Osteoblast (primary cell): ENCODE results near the gene SYNE1. TPM values are rescaled to one million over a fixed set of nuclear protein-coding genes. Genes with fewer than 3 reads are reported as not detected.

ENCODE experiments used
- DNase-seq: peaks from one replicate; pipeline ENCODE4 v3.0.0; 2011; ENCODE audit warnings: low spot score, mixed read lengths; ENCODE audit not compliant: insufficient read length; ENCODE audit errors: missing footprints
- H2AFZ ChIP-seq: 2 replicates; pipeline ENCODE4 v1.6.0; 2011; ENCODE audit warnings: mild to moderate bottlenecking, low read length
- H3K27ac ChIP-seq: 2 replicates; pipeline ENCODE4 v1.5.1; 2011; ENCODE audit warnings: mild to moderate bottlenecking, low read depth, low read length, moderate library complexity
- H3K27me3 ChIP-seq: 2 replicates; pipeline ENCODE4 v1.6.0; 2012; ENCODE audit warnings: mild to moderate bottlenecking, control low read depth, inconsistent platforms, low read length, moderate library complexity; ENCODE audit not compliant: insufficient read depth
- H3K36me3 ChIP-seq: 2 replicates; pipeline ENCODE4 v1.5.1; 2011; ENCODE audit warnings: mild to moderate bottlenecking, low read length, control low read depth, moderate library complexity; ENCODE audit not compliant: insufficient read depth
- H3K4me1 ChIP-seq: 2 replicates; pipeline ENCODE4 v1.5.1; 2011; ENCODE audit warnings: mild to moderate bottlenecking, low read length, control low read depth, moderate library complexity; ENCODE audit not compliant: insufficient read depth
- H3K4me2 ChIP-seq: 2 replicates; pipeline ENCODE4 v1.6.0; 2011; ENCODE audit warnings: mild to moderate bottlenecking, low read length; ENCODE audit not compliant: insufficient read depth
- H3K4me3 ChIP-seq: fragments of 200-600 bp; sonication (generic); 3 replicates; pipeline ENCODE4 v1.5.1; 2012; ENCODE audit warnings: mild to moderate bottlenecking, low read length, inconsistent platforms; ENCODE audit not compliant: insufficient read depth
- H3K79me2 ChIP-seq: 2 replicates; pipeline ENCODE4 v1.6.0; 2012; ENCODE audit warnings: mild to moderate bottlenecking, low read length, control low read depth, inconsistent platforms; ENCODE audit not compliant: insufficient read depth
- H3K9me3 ChIP-seq: 2 replicates; pipeline ENCODE4 v1.5.1; 2011; ENCODE audit warnings: low read depth, low read length, control low read depth
- H4K20me1 ChIP-seq: 2 replicates; pipeline ENCODE4 v1.6.0; 2012; ENCODE audit warnings: mild to moderate bottlenecking, low read length, control low read depth; ENCODE audit not compliant: insufficient read depth
- total RNA-seq: library from RNA; depleted of rRNA; stranded (reverse); fragments of >200 nt; gene quantifications from 2 replicates; pipeline ENCODE4 v1.2.3, GENCODE V29; 2012
- TF ChIP-seq, protein P1 (sequence below): IDR thresholded peaks from 2 replicates; pipeline ENCODE4 v1.5.1; 2011; ENCODE audit warnings: mild to moderate bottlenecking, low read depth, low read length, moderate library complexity; ENCODE audit errors: extremely low read depth

The SYNE1 gene
- total RNA-seq, 1 donor, result 240 TPM

DNA sequence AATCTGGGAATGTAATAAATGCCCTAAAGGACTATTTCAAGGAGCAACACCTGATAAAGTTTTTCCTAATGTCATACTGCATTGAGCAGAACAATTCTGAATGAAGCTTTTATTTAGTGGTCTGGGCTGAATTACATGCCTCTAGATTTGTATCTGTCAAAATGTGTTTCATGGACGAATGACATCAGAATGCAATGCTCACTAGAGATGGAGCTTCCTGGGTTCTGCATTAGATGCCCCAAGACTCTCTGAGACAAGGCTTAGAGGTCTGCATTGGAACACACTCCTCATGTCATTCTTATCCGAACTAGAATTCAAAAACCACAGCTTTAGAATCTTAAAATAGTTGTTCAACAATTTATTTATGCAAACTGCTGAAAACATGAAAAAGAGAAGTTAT lies 62.0 kb downstream of the SYNE1 start:
- Histone ChIP-seq H3K36me3 (no peaks in the 10 kb centered on the region), H3K4me1 (peaks cover 7% of the 10 kb centered on the region), H3K4me3 (no peak overlapping the region), H3K9me3 (no peaks in the 10 kb centered on the region), H2AFZ (no peak overlapping the region), H3K27ac (no peak overlapping the region), H4K20me1 (no peaks in the 10 kb centered on the region), H3K27me3 (no peaks in the 10 kb centered on the region), H3K4me2 (no peak overlapping the region), H3K79me2 (no peaks in the 10 kb centered on the region)
- no peak for DNase-seq
- TF ChIP-seq, protein P1, sequence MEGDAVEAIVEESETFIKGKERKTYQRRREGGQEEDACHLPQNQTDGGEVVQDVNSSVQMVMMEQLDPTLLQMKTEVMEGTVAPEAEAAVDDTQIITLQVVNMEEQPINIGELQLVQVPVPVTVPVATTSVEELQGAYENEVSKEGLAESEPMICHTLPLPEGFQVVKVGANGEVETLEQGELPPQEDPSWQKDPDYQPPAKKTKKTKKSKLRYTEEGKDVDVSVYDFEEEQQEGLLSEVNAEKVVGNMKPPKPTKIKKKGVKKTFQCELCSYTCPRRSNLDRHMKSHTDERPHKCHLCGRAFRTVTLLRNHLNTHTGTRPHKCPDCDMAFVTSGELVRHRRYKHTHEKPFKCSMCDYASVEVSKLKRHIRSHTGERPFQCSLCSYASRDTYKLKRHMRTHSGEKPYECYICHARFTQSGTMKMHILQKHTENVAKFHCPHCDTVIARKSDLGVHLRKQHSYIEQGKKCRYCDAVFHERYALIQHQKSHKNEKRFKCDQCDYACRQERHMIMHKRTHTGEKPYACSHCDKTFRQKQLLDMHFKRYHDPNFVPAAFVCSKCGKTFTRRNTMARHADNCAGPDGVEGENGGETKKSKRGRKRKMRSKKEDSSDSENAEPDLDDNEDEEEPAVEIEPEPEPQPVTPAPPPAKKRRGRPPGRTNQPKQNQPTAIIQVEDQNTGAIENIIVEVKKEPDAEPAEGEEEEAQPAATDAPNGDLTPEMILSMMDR, result no peak

DNA sequence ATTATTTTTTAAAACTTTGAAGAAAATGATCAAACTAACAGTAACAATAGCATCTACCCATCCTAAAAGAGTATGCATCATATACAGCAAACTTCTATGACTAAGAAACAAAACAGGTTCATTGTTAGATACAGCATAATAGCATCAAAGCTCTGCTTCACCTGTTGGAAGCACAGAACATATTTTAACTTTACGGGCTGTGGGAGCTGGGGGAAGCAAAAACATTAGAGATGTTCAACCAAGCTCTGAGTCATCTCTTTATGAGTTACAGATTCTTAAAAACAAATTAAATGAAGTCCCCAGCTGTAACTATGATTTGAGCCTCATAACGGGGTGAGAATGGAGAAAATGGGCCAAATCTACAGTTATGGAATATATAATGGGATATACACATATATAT lies 63.4 kb downstream of the SYNE1 start:
- H3K27me3 ChIP-seq, result no peaks in the 10 kb centered on the region
- H3K4me3 ChIP-seq, result no peak overlapping the region
- no peak overlapping the region for H2AFZ ChIP-seq
- TF ChIP-seq, protein P1, result no peak
- H4K20me1 ChIP-seq, result no peaks in the 10 kb centered on the region
- no peaks in the 10 kb centered on the region for H3K36me3 ChIP-seq
- no peak for DNase-seq
- H3K9me3 ChIP-seq, result no peaks in the 10 kb centered on the region
- H3K4me1 ChIP-seq, result peaks cover 7% of the 10 kb centered on the region
- no peaks in the 10 kb centered on the region for H3K79me2 ChIP-seq
- H3K27ac ChIP-seq, result no peak overlapping the region
- no peak overlapping the region for H3K4me2 ChIP-seq

DNA sequence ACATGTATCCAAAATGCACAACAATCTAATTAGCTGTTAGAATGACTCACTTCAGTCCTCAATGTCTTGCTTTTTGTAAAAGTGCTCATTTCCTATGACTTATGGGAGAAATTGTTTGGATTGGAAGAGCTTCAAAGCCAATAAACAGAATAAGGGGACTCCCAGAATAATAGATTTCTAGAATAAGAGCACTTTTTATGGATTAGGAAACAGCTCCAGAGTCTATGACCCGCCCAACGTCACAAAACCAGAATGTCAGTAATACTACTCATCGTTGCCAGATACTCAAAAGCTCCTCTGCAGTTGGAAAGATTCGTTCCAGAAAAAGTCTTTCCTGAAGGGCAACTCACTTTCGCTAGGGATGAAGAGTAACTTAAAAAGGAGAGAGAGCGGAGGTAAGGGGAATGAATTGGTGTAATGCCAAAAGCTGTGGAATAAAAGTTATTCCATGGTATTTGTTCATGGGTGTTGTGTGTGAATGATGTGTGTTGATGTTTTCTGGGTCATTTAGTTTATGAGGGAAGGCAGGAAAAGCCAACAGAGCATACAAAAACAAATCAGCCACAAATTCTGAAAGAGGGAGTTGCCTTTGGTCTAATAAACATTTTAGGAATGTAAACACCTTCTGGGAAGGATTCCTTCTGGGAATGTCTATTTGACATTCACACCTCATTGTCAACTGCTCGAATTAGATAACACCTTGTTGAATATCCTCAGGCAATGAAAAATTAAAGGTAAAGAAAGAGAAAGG lies 64.6 kb downstream of the SYNE1 start:
- Histone ChIP-seq H4K20me1 (no peaks in the 10 kb centered on the region), H3K4me2 (peak overlapping the region; percentile 42), H3K4me1 (peaks cover 7% of the 10 kb centered on the region), H3K9me3 (no peaks in the 10 kb centered on the region), H3K27ac (peak overlapping the region; percentile 4), H3K27me3 (no peaks in the 10 kb centered on the region), H2AFZ (no peak overlapping the region), H3K36me3 (no peaks in the 10 kb centered on the region), H3K79me2 (no peaks in the 10 kb centered on the region), H3K4me3 (no peak overlapping the region)
- TF ChIP-seq, protein P1, result no peak
- no peak for DNase-seq

DNA sequence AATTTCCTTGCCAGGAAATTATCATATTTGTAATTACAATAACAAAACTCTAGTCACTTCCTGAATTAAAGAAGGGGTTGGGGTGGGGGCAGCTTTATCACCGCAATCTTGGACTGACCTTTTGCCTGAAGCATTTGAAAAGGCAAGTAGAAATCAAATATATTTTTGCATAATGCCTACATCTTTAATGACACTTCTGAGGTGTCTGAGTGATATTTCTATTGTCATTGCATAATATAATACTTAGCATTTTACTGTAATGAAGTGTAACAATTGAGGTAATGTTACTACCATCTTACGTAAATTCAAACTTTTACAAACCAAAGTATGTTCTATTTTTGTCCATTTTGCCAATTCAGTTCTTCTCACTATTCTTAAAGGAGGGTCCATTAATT lies 65.2 kb downstream of the SYNE1 start:
- Histone ChIP-seq H3K27ac (no peak overlapping the region), H3K4me2 (peak overlapping the region; percentile 42), H3K9me3 (no peaks in the 10 kb centered on the region), H3K4me3 (no peak overlapping the region), H4K20me1 (no peaks in the 10 kb centered on the region), H3K27me3 (no peaks in the 10 kb centered on the region), H3K36me3 (no peaks in the 10 kb centered on the region), H2AFZ (no peak overlapping the region), H3K4me1 (peaks cover 7% of the 10 kb centered on the region), H3K79me2 (no peaks in the 10 kb centered on the region)
- DNase-seq, result no peak
- TF ChIP-seq, protein P1, result no peak
